Activated naive CD8-positive, alpha-beta T cell treated with anti-CD3 and anti-CD28 coated beads, Interleukin-2, amount 50 U/mL, for 16 hours (primary cell): ENCODE data around the gene APC.
A peak's percentile ranks its signal among the peaks of the same experiment; 100 is the strongest.

ENCODE experiments used
- DNase-seq: peaks from one replicate; pipeline ENCODE4 v3.0.0-alpha.2; 2020; ENCODE audit warnings: low read depth, low spot score

The APC gene

GRCh38 chr5:112737463-112738190 lies at the start of gene APC:
APC (plus strand) TSS chr5:112737885; CDS start chr5:112754891, 17,006 bp downstream.
- DNase-seq, result peak; percentile 51

GRCh38 chr5:112689155-112689909 lies 48.4 kb upstream of the APC start:
- DNase-seq, result no peak

- no peak for DNase-seq
Measured at GRCh38 chr5:112690605-112691338, 46.9 kb upstream of the APC start.

DNA sequence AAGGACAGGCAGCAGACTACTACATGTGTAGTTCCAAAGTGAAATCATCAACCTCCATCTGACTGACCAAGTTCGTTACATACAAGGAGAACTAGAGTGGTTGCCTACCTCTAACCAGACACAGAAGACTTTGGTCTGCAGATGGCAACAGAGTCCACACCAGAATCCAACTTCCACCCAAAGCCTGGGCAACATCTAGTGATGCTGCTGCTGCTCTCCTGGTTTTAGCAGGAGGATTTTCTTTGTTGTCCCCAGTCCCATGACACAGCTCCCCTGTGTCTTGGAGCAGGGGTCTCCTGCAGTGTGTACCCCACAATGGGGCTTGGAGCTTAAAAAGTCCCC lies 46.4 kb upstream of the APC start:
- no peak for DNase-seq

DNA sequence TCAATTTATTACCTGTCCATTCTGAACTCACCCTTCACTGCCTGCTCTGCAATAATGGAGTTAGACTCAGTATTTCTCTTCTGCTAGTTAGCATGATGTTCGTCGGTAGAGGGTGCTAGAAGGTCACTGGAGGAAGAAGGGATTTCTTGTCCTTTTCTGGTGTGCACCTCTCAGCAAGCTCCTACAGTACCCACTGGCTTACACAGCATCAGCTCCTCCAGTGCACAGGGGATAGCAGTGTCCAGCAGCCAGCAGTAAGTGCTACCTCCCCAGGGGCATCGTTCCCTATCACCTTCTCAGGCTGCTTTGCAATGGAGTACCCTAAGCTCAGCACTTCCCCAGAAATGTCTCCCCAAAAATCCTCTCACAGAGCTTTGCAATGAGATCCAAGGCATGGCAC lies 45.9 kb upstream of the APC start:
- DNase-seq, result no peak

- DNase-seq, result no peak
Measured at GRCh38 chr5:112692472-112692871, 45.2 kb upstream of the APC start.

GRCh38 chr5:112693301-112693700 lies 44.4 kb upstream of the APC start:
- no peak for DNase-seq

GRCh38 chr5:112694853-112695709 lies 42.6 kb upstream of the APC start:
- no peak for DNase-seq

GRCh38 chr5:112696786-112697185 lies 40.9 kb upstream of the APC start:
- no peak for DNase-seq

DNA sequence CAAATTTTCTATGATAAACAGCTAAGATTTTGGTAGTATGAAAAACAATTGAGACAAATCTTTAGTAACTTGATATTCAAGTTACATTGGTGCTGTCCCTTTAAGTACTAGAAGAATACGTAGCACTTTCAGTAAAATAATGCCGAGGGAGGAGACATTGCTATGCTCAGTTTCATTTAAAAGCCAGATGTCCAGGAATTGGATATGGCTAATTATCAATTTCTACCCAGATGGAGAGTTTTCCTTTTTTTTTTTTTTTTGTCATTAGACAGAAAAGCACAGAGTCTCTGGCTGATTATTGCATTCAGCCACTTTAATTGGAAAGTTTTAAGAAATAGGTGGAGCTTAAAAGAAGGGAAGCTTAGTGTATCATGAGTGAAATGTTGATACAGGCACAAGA lies 40.4 kb upstream of the APC start:
- no peak for DNase-seq

DNA sequence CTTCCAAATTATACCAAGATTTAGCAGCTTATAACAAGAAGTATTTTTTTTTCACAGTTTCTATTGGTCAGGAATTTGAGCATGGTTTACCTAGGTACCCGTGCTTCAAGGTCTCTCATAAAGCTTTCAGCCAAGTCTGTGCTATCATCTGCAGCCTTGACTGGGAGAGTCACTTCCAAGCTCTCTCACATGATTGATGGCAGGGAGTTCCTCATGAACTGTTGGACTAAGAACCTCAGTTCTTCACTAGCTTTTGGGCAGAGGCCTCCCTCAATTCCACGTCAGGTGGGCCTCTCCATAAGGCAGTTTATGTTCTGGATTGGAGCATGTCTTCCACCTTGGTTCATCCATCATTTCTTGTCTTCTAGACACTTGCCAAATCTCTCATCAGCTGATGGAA lies 39.9 kb upstream of the APC start:
- DNase-seq, result no peak

DNA sequence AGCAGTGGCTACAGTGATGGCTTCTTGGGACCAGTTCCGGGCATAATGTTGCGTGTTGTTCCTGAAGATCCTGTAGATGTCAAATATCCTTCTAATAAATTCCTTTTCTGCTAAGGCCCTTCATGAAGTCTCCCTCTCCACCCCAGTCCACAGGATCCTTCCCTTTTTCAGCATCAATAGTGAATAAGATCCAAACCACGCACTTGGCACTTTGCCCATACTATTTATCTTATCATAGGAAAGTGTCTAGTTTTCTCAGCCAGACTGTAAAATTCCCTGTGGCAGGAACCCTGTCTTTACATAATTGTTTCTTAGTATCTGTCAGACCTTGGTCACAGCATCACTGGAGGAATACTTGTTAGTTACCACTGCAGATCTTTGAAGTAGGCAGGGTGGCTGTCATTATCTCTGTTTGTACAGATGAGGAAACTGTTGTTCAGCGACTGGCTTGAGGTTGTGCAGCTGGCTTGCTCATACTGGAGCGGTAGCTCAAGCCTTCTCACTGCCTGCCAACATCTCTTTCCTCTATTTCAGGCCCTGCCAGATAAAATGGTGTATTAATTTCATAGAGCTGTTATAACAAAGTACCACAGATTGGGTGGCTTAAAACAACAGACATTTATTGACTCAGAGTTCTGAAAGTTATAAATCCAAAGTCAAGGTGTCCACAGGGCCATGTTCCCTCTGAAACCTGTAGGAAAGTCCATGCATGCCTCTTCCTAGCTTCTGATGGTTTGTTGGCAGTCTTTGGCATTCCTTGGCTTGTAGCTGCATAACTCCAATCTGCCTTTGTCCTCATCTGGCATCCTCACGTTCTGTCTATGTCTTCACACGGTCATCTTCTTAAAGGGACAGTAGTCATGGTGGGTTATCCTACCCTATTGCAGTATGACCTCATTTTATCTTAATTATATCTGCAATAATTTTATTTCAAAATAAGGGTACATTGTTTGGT lies 33.5 kb upstream of the APC start:
- DNase-seq, result no peak

DNA sequence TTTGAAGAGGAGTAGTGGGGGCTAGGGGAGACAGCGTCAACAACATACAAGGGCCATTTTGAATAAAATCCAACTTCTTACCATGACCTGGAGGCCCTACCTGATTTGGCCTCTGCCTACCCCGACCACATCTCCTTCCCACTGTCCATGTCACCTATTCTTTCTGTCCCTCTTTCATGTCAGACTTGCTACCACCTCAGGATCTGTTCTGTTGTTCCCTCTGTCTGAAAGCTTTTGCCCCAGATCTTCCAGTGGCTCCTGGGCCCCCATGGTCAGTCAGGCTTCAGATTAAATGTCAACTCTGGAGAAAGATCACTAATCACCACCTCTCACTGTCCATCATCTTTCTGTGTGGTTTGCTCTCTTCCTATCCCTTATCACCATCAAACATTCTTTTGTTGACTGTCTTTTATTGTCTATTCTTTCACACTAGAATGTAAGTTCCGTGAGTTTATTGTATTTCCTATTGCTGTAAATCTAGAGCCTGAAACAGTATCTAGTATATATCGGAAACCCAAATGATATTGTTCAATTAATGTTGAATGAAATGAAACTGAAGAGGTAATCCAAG lies 31.2 kb upstream of the APC start:
- DNase-seq, result no peak

GRCh38 chr5:112707187-112708102 lies 30.2 kb upstream of the APC start:
- DNase-seq, result peak; percentile 93

DNA sequence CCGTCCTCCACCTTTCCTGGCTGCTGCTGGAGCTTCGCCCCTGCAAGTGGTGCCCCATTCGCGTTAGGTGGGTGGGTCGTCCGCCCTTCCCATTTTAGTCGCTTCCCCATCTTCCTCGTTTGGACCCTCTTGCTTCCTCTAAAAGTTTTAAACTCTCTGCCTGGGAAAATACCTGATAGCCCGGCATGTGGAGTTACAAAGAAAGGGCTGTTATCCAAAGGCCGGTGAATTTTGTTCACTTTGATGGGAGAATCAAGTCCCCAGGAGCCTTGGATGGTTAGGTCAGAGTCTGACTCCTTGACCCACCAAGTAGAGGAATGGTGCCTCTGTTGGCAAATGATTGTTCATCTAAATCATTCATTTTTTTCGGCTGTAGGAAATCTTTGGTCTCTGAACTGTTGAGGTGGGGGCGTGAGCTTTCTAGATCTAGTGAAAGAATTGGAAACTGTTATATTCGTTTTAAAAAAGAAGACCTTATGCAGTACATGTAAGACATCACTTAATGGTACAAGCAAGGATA lies 29.5 kb upstream of the APC start:
- no peak for DNase-seq

DNA sequence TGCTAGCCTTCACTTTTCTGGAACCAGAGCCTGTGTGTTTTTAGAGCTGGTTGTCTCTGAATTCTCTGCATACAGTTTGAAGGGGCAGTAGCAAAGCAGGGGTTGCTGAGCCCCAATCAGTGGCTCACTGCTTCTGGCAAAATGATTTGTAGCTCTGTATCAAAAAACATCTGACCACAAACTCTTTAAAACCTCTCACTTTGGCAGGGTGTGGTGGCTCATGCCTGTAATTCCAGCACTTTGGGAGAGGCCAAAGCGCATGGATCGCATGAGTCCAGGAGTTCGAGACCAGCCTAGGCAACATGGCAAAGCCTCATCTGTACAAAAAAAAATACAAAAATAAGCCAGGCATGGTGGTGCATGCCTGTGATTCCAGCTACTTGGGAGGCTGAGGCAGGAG lies 28.3 kb upstream of the APC start:
- DNase-seq, result no peak

DNA sequence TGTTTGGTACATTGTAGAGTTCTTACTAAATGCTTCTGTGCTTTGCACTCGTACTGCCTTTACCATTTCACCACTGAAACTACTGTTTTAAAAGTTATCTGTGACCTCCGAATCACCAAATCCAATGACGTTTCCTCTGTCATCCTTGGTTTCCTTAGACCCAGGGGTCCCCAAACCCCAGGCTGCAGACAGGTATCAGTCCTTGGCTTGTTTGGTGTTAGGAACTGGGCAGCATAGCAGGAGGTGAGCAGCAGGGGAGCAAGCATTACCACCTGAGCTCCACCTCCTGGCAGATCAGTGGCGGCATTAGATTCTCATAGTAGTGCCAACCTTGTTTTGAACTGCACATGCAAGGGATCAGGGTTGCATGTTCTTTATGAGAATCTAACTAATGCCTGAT lies 26.8 kb upstream of the APC start:
- DNase-seq, result no peak

DNA sequence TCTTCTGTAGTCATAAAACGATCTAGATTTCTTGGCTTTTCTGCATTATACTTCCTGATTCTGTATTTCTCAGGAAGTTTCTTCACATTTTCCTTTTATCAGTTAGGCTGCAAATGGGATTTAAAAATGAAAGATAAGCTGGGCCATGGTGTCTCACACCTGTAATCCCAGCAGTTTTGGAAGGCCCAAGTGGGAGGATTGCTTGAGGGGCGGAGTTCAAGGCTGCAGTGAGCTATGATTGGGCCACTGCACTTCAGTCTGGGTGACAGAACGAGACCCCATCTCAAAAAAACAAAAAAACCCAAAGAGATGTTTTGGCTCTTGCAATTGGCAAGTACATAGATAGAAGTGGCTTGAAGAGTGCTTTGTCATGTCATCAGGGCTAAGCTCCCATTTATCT lies 26.2 kb upstream of the APC start:
- DNase-seq, result no peak

GRCh38 chr5:112713206-112713605 lies 24.5 kb upstream of the APC start:
- DNase-seq, result no peak
